Activated CD4-positive, alpha-beta T cell treated with anti-CD3 and anti-CD28 coated beads, Interleukin-2, Interleukin-4, amounts not matched to agents 100 ng/mL and 50 ng/mL, durations not matched to agents 16 hours and 8 hours (primary cell): Measurements from ENCODE around the gene MTERF1.
"Not testable (repeated sequence)": the region's sequence is repeated elsewhere in the genome, so short reads cannot be mapped to it uniquely, and the experiment has no call there.

Experiments
- DNase-seq: peaks from one replicate; pipeline ENCODE4 v3.0.0-alpha.2; 2020; ENCODE audit warnings: low spot score

MTERF1 gene

DNA sequence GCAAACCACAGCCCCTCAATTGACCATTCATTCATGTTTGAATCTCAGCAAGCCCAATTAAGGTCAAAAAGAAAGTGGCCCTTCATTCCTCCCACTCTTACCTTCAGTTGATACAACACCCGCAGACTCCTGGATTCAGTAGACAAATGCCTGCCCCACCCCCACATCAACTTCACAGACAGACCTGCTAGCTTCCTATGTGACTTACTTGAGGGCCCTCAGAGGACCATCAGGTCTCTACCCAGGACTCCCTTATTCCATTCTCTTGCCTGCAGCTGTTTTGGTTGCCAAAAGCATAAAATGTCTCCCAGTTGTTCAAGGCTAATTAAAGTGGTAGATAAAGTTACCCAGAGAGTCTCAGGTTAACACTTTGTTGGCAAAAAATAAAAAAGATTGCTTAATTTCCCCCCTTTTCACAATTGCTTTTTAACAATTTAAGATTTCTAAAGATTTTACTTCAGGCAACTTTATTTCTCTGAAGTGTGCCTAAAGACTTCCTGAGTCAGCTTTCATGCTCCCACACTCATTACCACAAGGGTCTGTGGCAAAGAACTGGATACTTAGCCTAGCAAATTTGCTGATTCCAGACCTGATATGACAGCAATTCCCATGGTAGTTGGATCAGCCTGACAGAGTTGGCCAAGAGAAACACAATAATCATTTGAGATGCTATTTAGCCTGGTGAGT lies 3.3 kb upstream of the MTERF1 start:
- no peak for DNase-seq

DNA sequence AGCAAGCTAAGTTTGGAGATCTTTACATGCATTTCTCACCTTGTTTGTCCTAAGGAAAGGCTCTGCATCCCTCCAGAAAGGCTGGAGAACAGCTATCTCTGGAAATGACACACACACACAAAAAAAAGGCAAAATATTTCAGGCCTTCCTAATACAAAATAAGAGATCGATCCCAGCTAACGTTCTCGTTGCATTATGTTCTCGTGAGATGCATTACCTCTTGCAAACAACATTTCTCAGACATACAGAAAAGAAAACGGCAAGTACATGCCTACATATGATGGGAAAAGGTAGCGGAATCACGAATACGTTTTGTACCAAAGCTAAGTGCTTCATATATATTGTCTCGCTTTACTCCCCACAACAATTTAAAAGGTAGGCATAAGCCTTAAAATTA lies 488 bp downstream of the MTERF1 start:
- DNase-seq = peak; percentile 5

DNA sequence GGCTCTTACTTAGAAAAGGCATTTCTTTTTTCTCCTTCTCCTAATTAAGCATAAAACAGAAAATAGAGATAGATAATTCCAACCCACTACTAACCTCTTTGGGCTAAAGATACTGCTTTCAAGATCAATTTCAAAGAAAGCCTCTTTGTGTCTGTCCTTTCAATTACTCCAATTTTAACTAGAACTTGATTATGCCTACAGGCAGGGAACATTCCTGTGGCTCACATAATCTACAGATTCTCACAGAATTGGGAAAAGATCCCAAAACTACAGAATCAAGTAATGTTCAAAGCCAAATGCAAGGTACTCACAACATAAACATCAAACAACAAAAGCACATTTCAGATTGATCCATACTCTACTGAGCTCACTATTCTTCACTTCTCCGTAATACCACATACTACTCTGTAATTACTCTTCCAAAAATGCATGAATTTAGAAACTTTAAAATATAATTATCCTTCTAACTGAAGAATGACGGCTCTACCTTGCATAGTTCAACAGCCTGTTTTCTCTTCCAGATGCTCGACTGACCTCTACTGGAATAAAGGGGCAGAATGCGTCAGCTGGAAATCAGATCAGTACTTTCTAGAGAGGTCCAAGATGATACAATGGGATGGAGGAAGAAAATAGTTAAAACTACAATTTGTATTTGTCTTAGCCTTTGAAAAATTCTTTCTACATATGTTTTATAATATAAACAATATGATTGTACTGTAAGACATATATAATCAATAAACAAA lies 3.9 kb downstream of the MTERF1 start:
- no peak for DNase-seq

DNA sequence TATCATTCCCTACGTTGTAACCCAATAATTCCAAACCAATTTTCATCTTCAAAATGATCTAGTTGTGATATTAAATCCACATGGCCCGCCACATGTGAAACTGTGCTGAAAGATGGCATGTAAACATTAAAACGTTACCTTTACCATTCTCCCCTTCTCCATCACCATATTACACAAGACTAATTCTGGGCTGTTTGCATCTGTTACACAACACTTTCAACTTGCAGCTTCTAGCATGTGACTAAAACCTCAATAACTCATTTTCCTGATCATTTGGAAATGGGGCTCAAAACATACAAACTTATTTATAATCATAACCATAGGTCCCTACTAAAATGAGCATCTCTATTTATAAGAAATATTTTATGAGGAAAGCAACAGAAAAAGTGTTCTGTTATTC lies 4.7 kb downstream of the MTERF1 start:
- no peak for DNase-seq

DNA sequence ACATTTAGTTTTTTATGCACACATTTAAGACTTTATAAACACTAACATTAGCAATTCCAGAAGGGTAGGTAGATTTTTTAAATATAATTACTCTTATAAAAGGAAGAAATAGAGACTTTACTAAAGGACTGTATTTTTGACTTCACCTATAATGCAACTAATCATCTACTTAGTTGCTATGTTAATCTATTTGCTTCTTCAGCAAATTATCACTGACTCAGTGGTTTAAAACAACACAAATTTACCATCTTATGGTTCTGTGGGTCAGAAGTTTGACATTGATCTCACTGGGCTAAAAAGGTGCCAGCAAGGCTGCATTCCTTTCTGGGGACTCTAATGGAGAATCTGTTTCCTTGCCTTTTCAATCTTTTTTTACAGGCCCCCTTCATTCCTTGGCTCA lies 7.6 kb downstream of the MTERF1 start:
- no peak for DNase-seq

DNA sequence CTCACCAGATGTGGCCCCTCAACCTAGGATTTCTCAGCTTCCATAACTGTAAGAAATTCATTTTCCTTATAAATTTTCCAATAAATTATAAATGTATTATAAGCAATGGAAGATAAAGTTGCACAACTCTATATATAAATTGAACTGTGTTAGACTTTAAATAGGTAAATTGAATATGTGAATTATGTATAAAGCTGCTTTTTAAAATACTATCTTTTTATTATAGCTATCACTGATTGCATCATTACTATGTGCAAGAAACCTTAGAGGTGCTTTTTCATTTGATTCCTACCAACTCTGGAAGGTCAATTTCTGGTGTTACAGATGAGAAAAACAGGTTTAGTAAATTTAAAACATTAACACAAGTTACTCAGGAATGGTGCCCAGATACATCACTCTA lies 8.4 kb downstream of the MTERF1 start:
- DNase-seq = no peak

DNA sequence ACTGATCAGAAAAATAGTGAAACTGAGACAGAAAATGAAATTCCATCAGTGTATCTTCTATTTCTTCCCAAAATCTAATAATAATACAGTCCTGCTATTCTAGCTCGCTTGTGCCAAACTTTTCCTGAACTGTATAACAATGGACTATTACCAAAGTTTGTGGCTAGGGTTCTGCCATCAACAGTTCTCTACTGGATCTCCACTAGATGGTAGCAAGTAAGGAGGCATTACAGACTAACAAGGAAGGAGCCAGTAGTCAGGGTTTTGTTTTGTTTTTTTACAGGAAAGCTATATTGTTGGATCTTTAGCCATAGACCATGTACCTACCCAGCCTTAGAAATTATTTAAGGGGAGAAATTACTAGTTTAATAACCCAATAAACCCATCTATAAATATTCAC lies 10.8 kb downstream of the MTERF1 start:
- DNase-seq = no peak

DNA sequence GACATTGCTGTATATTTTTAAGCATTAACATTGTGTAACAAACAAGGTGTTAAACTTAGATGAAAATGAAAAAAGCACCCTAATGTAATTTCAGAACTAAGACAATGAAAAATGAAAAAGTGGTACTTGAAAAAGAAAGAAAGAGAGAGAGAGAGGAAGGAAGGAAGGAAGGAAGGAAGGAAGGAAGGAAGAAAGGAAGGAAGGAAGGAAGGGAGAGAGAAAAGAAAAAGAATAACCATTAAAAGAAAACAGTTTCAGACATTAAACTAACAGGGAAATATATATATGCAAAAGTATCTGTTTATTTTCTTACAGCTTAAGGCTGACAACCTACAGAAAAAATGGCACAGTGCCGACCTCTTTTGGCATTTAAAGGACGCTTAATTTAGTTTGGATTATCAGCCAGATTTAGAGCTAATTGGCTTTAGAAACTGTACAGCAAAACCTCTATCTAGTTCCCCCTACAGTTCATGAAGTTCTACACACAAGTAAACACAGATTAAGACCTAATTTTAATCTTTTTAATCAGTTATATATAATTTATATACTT lies 13.8 kb downstream of the MTERF1 start:
- DNase-seq = no peak

DNA sequence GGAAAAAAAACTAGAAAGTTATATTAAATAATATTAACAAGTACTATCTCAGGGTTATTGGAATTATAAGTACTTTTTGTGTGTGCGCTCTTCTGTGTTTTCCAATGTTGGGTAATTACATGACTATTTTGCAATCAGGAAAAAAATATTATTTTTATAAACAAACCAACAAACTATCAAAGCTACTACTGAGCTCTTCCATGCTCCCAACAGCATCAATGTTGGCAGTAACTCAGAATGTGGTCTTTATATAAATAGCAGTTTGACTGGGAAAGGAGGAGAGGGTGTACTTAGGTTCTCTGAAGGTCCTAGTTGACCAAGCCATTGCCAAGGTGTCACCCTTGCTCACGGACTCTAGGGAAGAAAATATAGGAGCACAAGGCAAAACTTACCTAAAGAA lies 15.0 kb downstream of the MTERF1 start:
- DNase-seq = no peak

DNA sequence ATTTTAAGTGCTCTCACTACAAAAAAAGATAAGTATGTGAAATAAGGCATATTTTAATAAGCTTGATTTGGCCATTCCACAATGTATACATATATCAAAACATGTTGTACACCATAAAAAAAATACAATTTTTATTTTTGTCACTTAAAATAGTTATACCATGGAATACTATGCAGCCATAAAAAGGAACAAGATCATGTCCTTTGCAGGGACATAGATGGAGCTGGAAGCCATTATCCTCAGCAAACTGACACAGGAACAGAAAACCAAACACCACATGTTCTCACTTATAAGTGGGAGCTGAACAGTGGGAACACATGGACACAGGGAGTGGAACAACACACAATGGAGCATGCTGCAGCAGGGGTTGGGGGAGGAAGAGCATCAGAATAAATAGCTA lies 15.9 kb downstream of the MTERF1 start:
- not testable (repeated sequence) for DNase-seq

DNA sequence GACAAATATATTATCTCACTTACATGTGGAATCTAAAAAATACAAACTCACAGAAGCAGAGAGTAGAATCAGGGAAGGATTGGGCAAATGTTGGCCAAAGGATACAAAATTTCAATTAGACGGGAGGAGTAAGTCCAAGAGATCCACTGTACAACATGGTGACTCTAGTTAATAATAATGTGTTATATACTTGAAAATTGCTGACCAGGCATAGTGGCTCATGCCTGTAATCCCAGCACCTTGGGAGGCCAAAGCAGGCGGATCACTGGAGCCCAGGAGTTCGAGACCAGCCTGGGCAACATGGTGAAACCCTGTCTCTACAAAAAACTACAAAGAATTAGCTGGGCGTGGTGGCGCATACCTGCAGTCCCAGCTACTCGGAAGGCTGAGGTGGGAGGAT lies 16.4 kb downstream of the MTERF1 start:
- no peak for DNase-seq

DNA sequence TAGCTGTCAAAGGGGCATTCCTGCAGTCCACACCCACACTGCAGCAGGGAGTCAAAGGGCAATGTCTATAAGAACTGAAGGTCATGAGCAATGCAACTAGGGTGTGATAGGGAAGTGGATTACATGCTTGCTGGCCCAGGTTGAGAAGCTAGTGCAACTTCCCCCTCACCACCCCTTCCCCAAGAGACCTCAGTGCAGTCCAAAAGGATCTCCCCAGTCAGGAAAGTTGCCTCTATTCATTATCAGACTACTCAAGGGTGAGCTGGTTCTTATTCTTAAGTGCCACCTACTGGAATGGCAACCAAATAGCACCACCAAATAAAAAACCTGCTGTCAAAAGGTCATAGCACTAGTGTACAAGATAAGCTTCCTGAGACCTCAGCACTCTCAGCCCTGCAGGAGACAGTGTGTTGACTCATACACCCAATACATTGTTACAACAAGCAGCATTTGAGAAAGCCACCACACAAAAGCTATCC lies 28.2 kb downstream of the MTERF1 start:
- peak; percentile 11 for DNase-seq

DNA sequence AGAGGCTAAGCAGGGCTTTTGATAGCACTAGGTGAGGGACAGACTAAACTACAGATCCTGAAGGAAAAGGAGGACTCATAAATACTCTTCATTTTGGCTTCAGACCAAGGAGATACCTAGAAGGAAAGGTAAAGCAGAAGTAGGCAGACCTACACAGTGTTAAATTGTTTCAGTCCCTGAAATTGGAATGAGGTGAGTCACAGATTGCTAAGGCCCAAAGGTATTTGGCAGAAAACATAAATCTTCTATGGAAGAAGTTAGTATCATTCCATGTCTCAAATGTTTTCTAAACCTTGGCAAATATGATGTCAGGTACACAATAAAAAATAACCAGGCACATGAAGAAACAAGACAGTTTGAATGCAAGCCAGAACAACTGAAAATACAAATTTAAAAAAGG lies 30.0 kb downstream of the MTERF1 start:
- no peak for DNase-seq

DNA sequence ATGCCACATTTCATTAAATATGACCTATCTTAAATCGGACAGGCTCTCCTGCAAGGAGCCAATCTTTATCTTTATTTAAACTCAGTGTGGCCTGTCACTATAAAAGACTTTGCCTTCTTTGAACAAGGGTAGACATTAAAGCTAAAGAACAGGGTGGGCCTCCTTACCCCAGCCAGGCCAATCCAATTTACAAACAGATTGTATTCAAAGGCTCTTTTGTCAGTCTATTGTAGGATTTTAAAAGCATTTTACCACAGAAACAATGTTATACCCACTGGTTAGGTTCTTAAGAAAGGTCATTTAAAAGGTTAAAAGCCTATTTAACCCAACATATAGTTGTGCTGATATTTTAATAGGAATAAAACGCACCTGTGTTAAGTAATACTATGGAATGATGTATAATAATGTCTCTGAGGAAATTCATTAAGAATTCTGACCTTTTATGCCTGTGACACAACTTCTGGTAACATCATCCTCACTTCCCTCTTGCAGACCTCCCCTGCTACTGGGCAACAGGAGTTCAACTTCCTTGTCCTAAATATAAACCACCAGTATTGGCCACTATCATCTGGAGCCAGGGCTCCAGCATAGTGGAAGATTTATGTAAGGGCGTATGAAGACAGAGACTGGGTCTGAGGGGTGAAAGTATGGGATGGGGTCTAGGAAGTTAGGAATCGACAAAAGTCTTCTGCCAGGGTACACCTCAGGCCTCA lies 32.5 kb downstream of the MTERF1 start:
- DNase-seq = no peak

DNA sequence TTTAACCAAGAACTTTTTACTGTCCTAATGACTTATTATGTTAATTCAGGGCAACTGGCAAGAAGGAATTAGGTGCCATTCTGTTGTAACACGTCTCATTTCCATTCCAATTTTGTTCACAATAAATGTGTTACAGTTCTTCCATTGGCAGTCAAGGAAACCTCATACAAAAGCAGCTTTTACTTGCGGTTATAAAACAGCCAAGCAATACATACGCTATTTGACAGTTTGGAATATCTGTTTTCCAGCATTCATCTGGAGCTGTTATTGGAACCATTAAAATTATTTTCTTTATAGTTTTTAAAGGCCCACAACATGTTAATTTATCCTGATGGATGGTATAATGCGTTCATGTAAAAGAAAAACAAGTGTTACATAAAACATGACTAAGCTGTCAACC lies 33.3 kb downstream of the MTERF1 start:
- no peak for DNase-seq

DNA sequence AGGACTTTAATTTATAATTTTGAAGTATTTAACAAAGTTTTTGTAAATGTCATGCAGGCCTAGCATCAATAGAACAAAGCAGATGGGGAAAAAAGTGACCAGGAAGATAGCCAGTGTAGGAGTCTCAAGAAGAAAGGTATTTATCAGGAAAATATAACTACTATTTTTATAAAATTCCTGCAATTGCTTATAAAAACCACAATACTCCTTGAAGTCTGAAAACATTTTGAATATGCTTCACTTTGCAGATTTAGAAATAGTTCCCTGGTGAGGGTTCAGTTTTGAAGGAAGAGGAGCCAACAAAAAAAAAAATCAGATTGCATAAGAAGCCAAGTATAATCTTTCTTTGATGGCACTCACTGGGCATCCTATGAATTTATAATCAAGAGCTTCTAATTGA lies 34.1 kb downstream of the MTERF1 start:
- no peak for DNase-seq

DNA sequence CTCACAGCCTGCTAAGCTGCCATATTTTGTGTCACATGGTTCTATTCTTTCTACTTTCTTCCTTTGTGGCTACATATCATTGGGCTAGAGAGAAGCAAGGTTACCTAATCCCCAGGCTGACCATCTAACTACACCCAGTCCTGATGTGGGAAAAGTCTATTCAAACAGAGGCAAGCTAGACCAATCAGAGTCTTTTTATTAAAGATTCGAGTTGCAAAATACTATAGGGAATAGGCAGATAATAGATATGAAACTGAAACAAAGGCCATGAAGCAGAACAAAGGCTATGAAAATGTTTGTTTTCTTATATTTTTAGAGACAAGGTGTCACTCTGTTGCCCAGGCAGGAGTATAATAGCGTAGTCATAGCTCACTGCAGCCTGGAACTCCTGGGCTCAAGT lies 36.7 kb downstream of the MTERF1 start:
- DNase-seq = no peak

DNA sequence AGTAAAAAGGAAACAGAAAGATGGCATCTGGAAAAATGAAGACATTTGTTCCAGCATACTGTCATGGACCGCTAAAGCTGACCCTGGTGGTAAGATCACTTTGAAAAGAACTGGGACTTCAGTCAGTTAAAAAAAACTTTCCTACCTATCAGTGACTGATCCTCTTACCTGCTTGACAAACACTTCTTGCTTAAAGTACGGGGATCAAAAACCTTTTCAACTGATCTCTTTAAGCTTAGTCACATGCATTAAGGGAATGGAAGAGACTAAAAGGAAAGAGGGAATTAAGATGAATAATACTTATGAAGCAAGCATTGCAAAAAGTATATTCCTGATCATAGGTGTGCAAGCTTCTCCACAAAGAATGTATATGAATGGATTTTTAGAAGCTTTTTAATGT lies 42.1 kb downstream of the MTERF1 start:
- DNase-seq = no peak

DNA sequence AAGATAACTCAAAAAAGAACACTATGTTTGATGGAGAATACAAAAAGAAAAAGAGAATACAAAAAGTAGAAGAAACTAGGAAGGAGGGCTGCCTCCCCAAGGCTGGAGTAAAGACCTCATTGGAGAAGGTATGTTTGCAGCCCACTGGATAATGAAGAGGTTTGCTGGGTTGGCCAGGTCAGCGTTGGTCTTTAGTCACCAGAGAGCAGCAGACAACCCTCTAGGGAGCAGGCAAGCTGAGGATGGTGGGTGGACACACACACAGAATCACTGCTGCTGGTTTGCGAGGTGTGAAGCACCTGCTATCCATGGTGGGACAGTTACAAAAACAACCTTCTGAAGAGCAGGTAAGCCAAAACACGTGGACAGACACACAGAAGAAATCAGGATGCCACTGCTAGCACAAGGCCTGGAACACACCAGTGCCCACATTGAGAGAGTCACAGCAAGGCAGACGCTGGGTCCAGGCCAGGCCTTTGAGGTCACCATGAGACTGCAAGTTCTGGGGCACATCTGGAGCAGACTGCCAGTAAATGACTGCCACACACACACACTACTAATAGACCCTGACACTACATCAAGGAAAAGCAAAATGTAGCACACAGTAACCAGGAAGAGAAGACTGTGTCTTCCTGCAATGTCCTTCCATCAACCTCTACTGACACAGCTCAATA lies 43.0 kb downstream of the MTERF1 start:
- DNase-seq = no peak

DNA sequence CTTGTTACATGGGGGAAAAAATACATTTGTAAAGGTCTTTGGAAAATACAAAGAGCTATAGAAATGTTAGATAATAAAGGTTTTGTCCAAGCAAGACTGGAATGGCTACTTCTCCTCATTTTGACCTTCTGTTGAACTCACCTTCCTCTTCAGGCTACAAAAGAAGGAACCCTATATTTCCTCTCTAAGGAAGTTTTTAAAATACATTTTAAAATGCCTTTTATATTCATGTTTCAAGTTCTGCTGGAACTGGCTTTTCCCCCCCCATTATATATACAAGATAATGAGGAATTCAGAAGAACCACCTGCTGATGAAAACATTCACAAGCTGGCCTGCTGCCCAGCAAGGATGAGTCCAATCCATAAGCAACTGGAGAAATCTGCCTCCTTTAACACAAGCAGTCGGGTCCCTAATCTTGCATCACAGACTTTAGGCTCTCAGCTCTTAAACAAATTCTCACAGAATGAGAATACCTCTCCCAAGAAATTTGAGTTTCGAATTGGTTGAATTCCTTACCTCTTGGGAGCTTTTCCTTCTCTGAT lies 44.6 kb downstream of the MTERF1 start:
- DNase-seq = no peak

DNA sequence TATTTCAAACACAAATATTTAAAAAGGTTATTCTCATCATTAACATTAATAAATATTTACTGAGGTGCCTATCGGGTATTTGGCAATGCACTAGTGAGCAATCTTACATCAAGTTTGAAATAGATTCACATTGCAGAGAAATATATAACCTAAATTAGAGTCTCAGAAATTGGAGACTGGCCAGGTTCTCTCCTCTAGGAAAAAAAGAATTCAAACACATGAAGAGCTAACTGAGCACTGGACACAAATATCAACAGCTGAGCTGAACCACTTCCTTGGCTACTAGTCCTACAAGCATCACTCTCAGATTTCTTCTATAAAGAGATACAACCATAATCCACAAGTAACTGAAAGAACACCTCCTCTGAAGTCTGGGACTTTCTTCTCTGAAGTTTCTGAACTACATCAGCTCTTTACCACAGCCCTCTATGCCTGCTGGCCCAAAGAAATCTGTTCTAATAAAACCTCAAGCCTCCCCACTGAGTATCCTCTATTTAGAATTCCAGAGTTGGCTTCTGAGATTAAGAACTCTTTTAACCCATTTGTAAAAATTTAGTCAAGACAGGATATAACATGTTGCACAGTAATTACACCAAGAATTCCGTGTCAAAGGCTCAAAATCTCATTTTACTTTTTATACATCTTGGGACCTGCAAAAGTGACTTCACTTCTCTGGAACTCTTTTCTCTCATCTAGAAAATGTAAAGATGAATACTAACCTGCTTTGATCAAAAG lies 45.2 kb downstream of the MTERF1 start:
- DNase-seq = no peak
